Endothelial cell of umbilical vein (primary cell): ENCODE results near the gene NR3C2. TPM values are rescaled to one million over a fixed set of nuclear protein-coding genes. Genes with fewer than 3 reads are reported as not detected.
A peak's percentile ranks its signal among the peaks of the same experiment; 100 is the strongest.

Experiments
- BruUV-seq: library from RNA; stranded (reverse); fragments of 400-500 nt; replicated peaks from 2 replicates; lab custom pipeline; 2021; lab: Mats Ljungman, UMichigan
- CTCF ChIA-PET: fragments of 300-600, 350-600 bp; sonication (Branson Sonifier 250); formaldehyde crosslinking; loops from one replicate; lab custom pipeline; 2021; ENCODE audit warnings: antibody characterized with exemption, inconsistent platforms; lab: Charles Lee
- POLR2A ChIA-PET: fragments of 300-600, 350-600 bp; sonication (Branson Sonifier 250); formaldehyde crosslinking; loops from one replicate; lab custom pipeline; 2021; ENCODE audit warnings: antibody characterized with exemption, inconsistent platforms; lab: Charles Lee
- DNase-seq: peaks from one replicate; pipeline ENCODE4 v3.0.0-alpha.2; 2011; ENCODE audit warnings: low read depth, low spot score
- FAIRE-seq: peaks from 2 replicates; lab custom pipeline; 2011; peaks lifted over from hg19 to GRCh38; lab: Jason Lieb, UNC
- H2AFZ ChIP-seq: 2 replicates; pipeline ENCODE4 v1.6.0; 2012; ENCODE audit warnings: low read depth, low read length, control low read depth, inconsistent platforms
- H3K27ac ChIP-seq: 2 replicates; pipeline ENCODE4 v1.5.1; 2011; ENCODE audit warnings: low read depth, mild to moderate bottlenecking, control low read depth, low read length, moderate library complexity; ENCODE audit not compliant: insufficient read depth
- H3K27me3 ChIP-seq, 2 experiments: 2 replicates each; pipeline versions ENCODE4 v1.6.0 to v1.6.1; 2011; ENCODE audit warnings: low read length in 2 of 2, mixed read lengths in 1 of 2; ENCODE audit not compliant: control insufficient read depth in 2 of 2, insufficient read depth in 2 of 2
- H3K36me3 ChIP-seq, 2 experiments: 2 replicates in 1 of 2; 3 replicates in 1 of 2; pipeline ENCODE4 v1.5.1; 2011; ENCODE audit warnings: low read length in 2 of 2, mild to moderate bottlenecking in 1 of 2, moderate library complexity in 1 of 2; ENCODE audit not compliant: control insufficient read depth in 2 of 2, insufficient read depth in 2 of 2; ENCODE audit errors: extremely low read depth in 1 of 2
- H3K4me1 ChIP-seq: 3 replicates; pipeline ENCODE4 v1.5.1; 2011; ENCODE audit warnings: mild to moderate bottlenecking, low read length; ENCODE audit not compliant: control insufficient read depth, insufficient read depth; ENCODE audit errors: extremely low read depth
- H3K4me2 ChIP-seq: 2 replicates; pipeline ENCODE4 v1.6.1; 2011; ENCODE audit warnings: low read length, control low read depth, mixed read lengths; ENCODE audit not compliant: insufficient read depth
- H3K4me3 ChIP-seq, 3 experiments: fragments of 200-600 bp in 1 of 3; sonication (generic), shearing (Covaris generic) in 1 of 3; replicated peaks in 1 of 3; 2 replicates each; pipeline ENCODE4 v1.5.1; 2011 to 2016; ENCODE audit warnings: control low read depth in 3 of 3, low read length in 3 of 3, mild to moderate bottlenecking in 2 of 3, inconsistent platforms in 1 of 3, low read depth in 1 of 3, moderate library complexity in 1 of 3; ENCODE audit not compliant: insufficient read depth in 1 of 3
- H3K79me2 ChIP-seq: 2 replicates; pipeline ENCODE4 v1.6.0; 2012; ENCODE audit warnings: low read length, inconsistent platforms; ENCODE audit not compliant: control insufficient read depth, insufficient read depth
- H3K9ac ChIP-seq: replicated peaks from 2 replicates; pipeline ENCODE3; 2011; ENCODE audit warnings: low read length, control low read depth; ENCODE audit not compliant: insufficient read depth; ENCODE audit errors: extremely low read depth
- H3K9me1 ChIP-seq: replicated peaks from 3 replicates; pipeline ENCODE4 v1.6.0; 2011; ENCODE audit warnings: mild to moderate bottlenecking, low read length; ENCODE audit not compliant: control insufficient read depth, insufficient read depth; ENCODE audit errors: extremely low read depth
- H3K9me3 ChIP-seq: replicated peaks from 2 replicates; pipeline ENCODE4 v1.5.1; 2012; ENCODE audit warnings: low read length, inconsistent platforms; ENCODE audit not compliant: control insufficient read depth, insufficient read depth
- H4K20me1 ChIP-seq: replicated peaks from 2 replicates; pipeline ENCODE3; 2011; ENCODE audit warnings: mild to moderate bottlenecking, low read length; ENCODE audit not compliant: control insufficient read depth, insufficient read depth; ENCODE audit errors: extremely low read depth
- FOS ChIP-seq: IDR thresholded peaks from 2 replicates; pipeline ENCODE4 v1.6.1; 2011; ENCODE audit warnings: mild to moderate bottlenecking, low read length, moderate library complexity, borderline replicate concordance; ENCODE audit not compliant: insufficient read depth
- GATA2 ChIP-seq: IDR thresholded peaks from 2 replicates; pipeline ENCODE4 v1.7.0; 2011; ENCODE audit warnings: low read depth, mild to moderate bottlenecking, moderate library complexity, mixed read lengths, low read length; ENCODE audit not compliant: insufficient read length, insufficient read depth
- JUN ChIP-seq: IDR thresholded peaks from 2 replicates; pipeline ENCODE4 v1.6.1; 2011; ENCODE audit warnings: borderline replicate concordance, low read depth; ENCODE audit not compliant: insufficient read length, insufficient read depth
- MYC ChIP-seq: IDR thresholded peaks from one replicate; pipeline ENCODE4 v1.6.1; 2011; ENCODE audit warnings: mild to moderate bottlenecking, low read depth, low read length
- dilution Hi-C: fragments of 300-500 bp; cut with MboI; formaldehyde crosslinking; loops from one replicate; pipeline ENCODE4 v1.15.0; 2019; ENCODE audit warnings: low sequenced_read_pairs; ENCODE audit not compliant: extremely low pct_ligation_motif_present
- intact Hi-C: fragments of 100-400 bp; cut with micrococcal nuclease; formaldehyde crosslinking; loops from one replicate; pipeline ENCODE4 v1.10.0; 2022
- polyA plus RNA-seq, 4 experiments: library from polyadenylated mRNA; depleted of rRNA in 3 of 4; stranded (reverse) in 3 of 4; unstranded in 1 of 4; fragments of >200 nt; gene quantifications; 2 replicates each; pipeline versions ENCODE4 v1.2.1 to v1.2.3, GENCODE V29; 2011 to 2012; ENCODE audit warnings: missing spikeins in 1 of 4
- total RNA-seq: library from RNA; stranded (reverse); gene quantifications from 2 replicates; pipeline ENCODE4 v1.2.3, GENCODE V29; 2021
- TF ChIP-seq, protein P1 (sequence below), 2 donors: IDR thresholded peaks; 1 replicate in 1 of 2; 2 replicates in 1 of 2; pipeline ENCODE4 v1.5.1; 2011; ENCODE audit warnings: low read length in 2 of 2, mild to moderate bottlenecking in 2 of 2, moderate library complexity in 2 of 2, control low read depth in 1 of 2, inconsistent platforms in 1 of 2, low read depth in 1 of 2; ENCODE audit not compliant: insufficient read depth in 1 of 2; ENCODE audit errors: extremely low read depth in 1 of 2
- TF ChIP-seq, protein P2 (sequence below): IDR thresholded peaks from 2 replicates; pipeline ENCODE4 v1.6.1; 2011; ENCODE audit not compliant: insufficient read depth, insufficient read length

The NR3C2 gene
- total and polyA plus RNA-seq, 2 donors (not counting 3 experiments of a cell fraction or from before 2014, with no cell fraction given), result 4.8 to 16.4 TPM

DNA sequence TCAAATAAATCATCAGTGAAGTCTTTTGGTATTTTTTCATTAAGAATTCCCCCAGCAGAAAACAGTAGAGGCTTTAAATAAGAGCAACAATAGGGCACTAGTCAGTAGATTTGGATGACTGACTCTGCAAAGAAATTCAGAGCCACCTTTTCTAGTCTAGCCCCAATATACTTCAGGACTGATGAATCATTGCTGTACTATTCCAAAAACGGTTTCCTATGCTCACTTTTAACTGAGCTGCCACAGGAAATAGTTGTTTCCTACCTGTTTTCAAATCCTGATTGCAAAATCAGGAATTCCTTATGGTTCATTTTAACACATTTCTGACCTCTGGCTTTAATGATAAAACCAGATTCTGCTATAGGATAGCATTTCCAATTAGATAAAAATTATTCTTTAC lies 171.6 kb downstream of the NR3C2 start:
- DNase-seq (peak; percentile 44), FAIRE-seq (peak; percentile 18)
- intact Hi-C loops (loop anchor here (5.0 kb wide), 1 partner anchor 283 kb away; no protein-coding TSS in a partner anchor), dilution Hi-C loops (no loop called here)
- H3K27ac ChIP-seq, result no peak overlapping the region
- H3K4me1 ChIP-seq, result peaks cover 14% of the 10 kb centered on the region
- ChIA-PET POLR2A (no interaction called here), CTCF (interaction anchor here (1.0 to 1.2 kb wide), 2 partner anchors 11 to 761 kb away, joined by 3 to 4 read pairs; no protein-coding TSS in a partner anchor)
- H3K4me3 ChIP-seq, result no peak overlapping the region
- TF ChIP-seq, protein P1, sequence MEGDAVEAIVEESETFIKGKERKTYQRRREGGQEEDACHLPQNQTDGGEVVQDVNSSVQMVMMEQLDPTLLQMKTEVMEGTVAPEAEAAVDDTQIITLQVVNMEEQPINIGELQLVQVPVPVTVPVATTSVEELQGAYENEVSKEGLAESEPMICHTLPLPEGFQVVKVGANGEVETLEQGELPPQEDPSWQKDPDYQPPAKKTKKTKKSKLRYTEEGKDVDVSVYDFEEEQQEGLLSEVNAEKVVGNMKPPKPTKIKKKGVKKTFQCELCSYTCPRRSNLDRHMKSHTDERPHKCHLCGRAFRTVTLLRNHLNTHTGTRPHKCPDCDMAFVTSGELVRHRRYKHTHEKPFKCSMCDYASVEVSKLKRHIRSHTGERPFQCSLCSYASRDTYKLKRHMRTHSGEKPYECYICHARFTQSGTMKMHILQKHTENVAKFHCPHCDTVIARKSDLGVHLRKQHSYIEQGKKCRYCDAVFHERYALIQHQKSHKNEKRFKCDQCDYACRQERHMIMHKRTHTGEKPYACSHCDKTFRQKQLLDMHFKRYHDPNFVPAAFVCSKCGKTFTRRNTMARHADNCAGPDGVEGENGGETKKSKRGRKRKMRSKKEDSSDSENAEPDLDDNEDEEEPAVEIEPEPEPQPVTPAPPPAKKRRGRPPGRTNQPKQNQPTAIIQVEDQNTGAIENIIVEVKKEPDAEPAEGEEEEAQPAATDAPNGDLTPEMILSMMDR (IDR thresholded peaks at IDR 0.05; ENCODE audit: extremely low read depth in 1 of 2, insufficient read depth in 1 of 2, low read depth in 1 of 2, low read length in 2 of 2), result no peak
- no peak for TF ChIP-seq MYC
- TF ChIP-seq GATA2, result no peak
- no peak for TF ChIP-seq JUN
- TF ChIP-seq FOS, result peak; percentile 32
- TF ChIP-seq, protein P2, sequence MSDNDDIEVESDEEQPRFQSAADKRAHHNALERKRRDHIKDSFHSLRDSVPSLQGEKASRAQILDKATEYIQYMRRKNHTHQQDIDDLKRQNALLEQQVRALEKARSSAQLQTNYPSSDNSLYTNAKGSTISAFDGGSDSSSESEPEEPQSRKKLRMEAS, result no peak
- H4K20me1 ChIP-seq, result no peaks in the 10 kb centered on the region
- H3K4me2 ChIP-seq, result peak overlapping the region; percentile 61
- no peaks in the 10 kb centered on the region for H3K9me1 ChIP-seq
- H3K27me3 ChIP-seq, result no peaks in the 10 kb centered on the region
- no peaks in the 10 kb centered on the region for H3K9me3 ChIP-seq
- H3K36me3 ChIP-seq, result no peaks in the 10 kb centered on the region
- no peak overlapping the region for H3K9ac ChIP-seq
- H3K79me2 ChIP-seq, result no peaks in the 10 kb centered on the region
- H2AFZ ChIP-seq, result no peak overlapping the region
- BruUV-seq, result no TSS peak
